SK-N-MC (cell line): ENCODE data around the gene S1PR5.

Experiments
- EZH2 ChIP-seq: fragments of 200-600 bp; sonication (generic); IDR thresholded peaks from one replicate; pipeline ENCODE4 v1.6.1; 2017; ENCODE audit warnings: antibody characterized with exemption
- FOXP2 ChIP-seq: optimal IDR thresholded peaks from 2 replicates; pipeline ENCODE3; 2011; ENCODE audit warnings: mild to moderate bottlenecking, moderate library complexity; ENCODE audit not compliant: insufficient read depth; ENCODE audit errors: extremely low read length, control extremely low read depth
- POLR2AphosphoS5 ChIP-seq: IDR thresholded peaks from 2 replicates; pipeline ENCODE4 v1.6.1; 2012; ENCODE audit warnings: mild to moderate bottlenecking, low read depth, low read length, borderline replicate concordance

DNA sequence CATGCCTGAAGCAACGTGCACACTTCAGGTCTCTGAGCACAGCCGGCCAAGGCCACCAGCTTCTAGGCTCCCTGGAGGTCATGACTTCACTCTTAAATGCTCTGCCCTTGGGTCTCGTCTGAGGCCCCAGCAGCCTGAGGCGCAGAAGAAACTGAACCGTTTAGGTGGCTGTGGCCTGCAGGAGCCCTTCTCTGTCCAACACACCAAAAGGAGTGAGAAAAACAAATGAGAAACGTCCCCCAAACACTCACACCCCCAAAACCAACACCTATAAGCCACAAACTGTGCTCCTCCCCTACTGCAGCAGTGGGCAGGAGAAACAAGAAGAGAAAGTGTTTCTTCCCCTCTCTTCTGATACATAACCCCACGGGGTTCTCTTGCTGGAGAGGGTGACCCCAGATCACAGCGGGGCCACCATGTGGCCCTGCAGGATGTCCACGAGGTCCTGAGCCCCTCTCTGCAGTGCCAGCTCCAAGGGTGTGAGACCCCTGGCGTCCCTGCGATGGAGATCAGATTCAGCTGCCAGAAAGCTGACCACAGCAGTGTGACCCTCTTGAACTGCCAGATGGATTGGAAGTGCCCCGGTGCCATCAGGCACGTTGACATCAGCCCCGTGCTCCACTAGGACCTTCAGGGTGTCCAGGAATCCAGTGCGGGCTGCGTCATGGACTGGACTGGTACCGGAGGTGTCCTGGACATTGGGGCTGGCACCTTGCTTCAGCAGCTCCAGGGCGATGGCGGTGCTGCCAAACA is 49.6 kb upstream of the S1PR5 start:
- TF ChIP-seq POLR2AphosphoS5 (no peak), EZH2 (no peak), FOXP2 (no peak)
